EL (cell line): ENCODE measurements around the gene STX10.

ENCODE experiments used
- DNase-seq: peaks from one replicate; pipeline ENCODE4 v3.0.0-alpha.2; 2016

Gene STX10

DNA sequence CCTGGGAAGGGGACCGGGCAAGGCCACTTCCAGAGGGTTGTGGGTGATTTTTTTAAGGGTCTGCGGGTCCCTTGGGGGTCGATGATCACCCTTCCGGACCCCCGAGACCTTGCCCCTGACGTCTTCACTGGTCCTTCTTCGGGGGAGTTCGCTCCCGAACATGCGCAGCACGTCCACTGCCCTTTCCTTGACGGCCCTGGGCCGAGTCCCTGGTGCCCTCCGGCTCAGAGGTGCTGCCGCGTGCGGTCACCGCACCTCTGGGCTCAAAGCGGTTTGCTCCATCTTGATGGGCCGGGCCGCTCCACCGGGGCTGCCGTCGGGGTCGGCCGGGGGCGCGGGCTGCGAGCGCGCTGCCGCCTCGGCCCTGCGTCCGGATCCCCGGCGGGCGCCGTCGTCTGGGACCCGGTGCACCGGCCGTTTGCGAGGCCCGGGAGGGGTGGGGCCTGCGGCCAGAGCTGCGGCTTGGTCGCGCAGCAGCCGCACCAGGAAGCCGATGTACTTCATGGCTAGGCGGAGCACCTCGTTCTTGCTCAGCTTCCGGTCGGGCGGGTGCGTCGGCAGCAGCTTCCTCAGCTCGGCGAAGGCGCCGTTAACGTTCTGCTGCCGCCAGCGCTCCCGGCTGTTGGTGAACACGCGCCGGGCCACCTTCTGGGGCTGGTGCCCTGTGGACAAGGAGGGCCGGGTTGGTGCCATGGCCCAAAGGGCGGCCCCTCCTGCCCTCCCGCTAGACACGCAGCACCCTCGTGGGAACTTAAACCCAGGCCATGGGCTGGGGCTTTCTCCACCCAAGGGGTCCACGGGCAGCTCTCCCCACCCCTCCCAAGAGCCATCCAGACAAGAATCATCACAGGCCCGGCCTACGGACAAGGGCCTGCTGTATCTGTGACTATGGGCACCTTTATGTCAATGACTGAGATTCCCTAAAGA lies 50.8 kb downstream of the STX10 start:
- peak; percentile 67 for DNase-seq

DNA sequence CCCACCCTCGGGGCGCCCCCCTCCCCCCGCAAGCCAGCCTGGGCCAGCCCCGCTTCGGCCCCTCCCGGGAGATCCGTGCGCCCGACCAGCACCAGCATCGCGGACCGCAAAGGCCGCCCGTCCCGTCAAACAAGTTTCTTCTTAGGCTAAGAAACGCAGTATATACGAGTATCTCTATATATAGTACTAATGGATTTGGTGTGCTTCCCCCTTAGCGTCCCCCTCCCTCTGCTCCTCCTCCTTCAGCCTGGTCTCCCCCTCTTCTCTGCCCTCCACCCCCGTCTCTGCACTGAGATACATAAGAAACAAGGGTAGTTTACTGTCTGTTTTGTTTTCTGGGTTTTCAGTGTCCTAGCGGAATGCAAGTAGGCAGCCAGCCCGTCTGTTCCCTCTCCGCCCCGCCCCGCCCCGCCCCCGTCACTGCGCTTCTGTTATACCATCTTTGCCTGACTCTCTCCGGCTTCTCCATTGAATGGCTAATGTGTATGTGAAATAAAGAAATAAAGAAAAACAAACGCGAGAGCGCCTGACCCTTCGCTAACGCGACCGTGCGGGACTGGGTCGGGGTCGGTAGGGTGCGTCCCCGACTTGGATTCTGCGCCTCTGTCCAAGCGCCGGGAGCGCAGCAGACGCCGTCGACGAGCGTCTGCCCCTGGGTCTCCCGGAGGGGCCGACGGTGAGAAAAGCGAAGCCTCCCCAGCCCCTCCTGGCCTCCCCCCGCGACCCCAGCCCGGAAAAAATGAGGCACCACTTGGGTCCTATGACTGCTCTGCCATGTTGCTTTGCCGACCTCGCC lies 51.7 kb downstream of the STX10 start:
- DNase-seq, result peak; percentile 52

DNA sequence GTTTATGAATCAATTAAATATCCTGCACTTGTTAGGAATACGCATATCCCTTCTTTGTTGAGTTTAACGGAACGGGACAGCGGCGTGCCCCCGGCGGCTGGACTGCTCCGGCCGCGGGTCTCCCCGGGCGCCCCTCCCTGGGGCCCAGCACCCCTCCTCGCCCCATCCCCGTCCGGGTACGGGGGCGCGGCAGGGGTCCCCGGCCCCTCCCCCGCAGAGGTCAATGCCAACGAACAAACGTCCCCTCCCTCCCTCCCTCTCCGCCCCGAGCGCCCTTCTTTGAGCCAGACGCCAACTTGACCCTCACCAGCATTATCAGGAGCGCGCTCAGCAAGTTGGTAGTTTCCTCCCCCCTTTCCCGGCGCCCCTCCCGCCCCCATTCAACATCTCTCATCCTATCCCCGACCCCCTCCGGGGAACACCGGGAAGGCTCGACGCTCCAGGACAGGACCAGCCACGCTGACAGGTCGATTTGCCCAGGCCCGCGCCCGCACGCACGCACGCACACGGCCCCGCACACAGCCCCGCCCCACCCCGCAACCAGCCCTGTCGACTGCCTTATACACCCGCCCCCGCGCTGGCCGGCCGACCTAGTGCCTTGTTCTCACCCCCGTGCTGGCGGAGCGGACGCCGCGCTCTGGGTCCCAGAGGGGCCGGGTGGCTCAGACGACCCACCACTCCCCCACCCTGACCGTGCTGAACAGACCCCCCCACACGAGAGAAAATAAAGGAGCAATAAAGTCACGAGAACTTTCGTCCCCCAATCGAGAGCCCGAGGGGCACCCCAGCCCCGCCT lies 52.5 kb downstream of the STX10 start:
- DNase-seq, result no peak

DNA sequence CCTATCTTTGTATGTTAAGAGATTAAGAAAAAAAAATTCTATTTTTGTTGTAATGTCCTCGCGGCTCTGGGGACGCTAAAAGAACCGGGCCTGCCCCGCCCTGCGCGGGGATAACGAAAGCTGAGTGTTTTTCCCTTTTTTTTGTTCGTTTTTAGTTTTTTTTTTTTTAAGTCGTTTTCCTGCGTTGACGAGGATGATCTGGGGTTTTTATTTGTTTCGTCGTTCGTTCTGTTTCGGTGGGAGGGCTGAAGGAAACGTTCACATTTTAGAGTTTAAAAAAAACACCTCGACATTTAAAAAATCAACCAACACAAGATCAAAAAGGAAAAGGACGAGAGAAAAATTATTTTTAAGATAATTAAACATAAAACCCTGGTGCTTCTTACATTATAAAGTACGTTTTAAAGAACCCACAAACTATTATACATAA lies 53.1 kb downstream of the STX10 start:
- no peak for DNase-seq

DNA sequence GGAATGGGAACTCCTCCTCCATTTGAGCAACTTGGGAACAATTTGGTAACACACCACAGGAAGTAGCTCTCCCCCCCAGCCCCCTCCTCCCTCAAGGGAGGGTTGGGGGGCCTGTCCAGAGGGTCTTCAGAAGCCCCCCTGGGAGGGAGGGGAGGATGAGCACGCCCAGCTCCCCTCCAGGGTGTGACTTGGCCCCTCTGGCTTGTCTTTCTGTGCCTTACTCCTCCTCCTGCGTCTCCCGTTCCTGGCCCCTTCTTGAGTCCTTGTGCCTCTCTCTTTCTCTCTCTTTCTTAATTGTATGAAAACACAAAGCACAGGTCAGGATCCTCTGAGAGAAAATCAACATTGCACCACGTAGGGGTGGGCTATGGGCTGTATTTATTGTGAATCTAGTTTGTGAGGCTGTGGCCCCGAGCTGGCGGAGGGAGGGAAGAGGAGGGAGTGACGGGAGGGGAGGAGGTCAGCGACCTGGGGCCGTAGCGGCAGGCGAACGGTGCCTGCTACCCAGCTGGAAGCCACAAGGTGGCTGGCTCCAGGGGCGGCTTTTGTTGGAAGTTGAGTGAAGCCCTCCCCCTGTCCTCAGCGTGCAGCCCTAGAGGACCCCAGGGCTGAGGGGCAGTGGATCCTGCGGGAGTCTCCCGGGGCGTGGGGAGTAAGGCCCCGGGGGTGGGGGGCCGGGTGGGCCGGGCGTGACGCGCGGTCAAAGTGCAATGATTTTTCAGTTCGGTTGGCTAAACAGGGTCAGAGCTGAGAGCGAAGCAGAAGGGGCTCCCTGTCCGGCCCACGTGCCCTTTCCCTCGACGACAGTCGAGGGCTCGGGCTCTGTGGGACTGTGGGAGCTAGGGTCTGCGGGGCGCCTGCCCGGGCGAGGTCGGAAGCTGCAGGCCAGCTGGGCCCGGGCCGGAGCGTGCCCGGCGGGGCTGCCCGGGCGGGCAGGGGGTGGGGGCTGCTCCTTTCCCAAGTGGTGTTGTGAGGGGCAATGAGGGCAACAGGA lies 53.9 kb downstream of the STX10 start:
- DNase-seq, result no peak

DNA sequence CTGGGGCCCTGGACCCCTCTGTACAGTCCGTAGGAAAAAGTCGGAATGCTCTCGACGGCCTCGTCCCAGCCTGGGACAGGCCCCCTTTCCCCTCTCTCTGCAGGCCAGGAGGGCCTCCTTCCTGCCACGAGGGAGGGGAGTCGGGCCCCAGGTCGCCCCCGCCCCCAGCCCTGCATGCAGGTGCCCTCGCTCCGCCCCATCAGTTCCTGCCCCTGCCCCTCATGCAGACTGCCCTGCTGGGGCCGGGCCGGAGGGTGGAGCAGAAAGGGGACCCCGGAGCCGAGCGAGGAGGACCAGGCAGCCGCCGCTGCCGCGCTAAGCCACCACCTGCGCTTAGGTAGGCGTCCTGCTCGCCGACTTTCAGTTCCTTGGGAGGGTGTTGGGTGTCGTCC lies 54.8 kb downstream of the STX10 start:
- no peak for DNase-seq

DNA sequence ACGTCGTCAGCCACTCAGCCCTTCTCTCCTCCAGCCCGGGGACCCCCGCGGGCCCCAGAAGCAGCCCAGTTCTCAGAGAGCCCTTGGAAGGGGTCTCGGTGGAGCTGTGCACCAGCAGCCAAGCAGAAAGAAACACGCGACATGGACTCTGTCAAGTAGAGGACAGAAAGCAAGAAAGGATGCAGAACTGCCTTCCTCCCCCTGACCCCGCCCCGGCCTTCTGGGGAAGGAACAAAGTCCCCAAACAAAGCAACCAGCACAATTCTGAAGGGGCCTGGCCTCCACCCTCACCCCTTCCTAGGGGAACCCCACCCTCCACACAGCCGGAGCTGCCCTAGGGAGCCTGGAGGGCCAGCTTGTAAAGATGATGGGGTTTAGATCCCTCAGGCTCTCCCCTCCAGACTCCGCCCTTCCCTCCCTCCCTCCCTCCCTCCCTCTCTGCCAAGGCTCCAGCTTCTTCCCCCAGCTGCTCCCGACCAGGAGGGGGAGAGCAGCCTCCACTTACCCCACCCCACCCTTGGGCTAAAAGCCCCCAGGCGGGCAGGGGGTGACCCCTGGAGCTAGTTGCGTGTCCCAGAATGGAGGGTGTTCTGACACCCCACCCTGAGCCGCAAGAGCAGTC lies 55.3 kb downstream of the STX10 start:
- DNase-seq, result no peak

DNA sequence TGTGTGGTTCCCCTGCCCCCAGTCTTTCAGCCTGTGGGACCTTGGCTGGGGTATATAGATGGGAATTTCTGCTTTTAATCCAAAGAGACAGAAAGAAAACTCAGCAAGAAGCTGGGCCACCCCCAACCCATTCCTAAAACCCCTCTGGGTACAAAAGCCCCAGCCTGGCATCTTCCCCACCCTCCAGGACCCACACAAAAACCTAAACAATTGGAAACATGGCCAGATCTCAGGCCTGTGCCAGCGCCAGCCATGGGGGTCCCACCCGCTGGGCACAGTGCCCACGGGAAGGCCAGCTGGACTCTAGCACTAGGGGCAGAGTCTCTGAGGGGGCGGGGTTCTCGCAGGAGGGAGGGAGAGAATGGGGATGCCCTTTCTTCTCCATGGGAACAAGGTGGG lies 56.1 kb downstream of the STX10 start:
- DNase-seq, result no peak
